ENCODE measurements around the gene KDM2B.
A peak's percentile ranks its signal among the peaks of the same experiment; 100 is the strongest.
"Not testable (repeated sequence)": the region's sequence is repeated elsewhere in the genome, so short reads cannot be mapped to it uniquely, and the experiment has no call there.

The KDM2B gene

GRCh38 chr12:121503395-121503794 lies 77.4 kb downstream of the KDM2B start:
- DNase-seq = no peak

DNA sequence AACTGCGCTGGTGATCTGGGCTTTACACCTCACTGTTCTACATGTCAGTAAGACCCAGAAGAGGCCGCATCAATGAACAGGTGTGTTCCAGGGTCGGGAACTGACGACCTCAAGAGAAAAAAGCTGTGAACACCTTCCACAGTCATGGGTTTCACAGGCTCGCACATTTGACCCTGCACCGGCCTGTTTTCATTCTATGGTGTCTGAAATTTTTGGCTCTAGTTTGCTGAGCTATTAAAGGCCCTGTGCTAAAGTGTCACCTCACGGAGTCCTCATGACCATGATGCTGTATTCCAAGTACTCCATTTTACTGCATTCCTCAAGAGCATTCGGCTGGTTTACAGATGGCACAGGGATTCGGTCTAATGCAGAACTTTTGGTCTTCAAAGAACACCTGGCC lies 78.9 kb downstream of the KDM2B start:
- DNase-seq = no peak

- DNase-seq = peak in 11 of 14 donors; percentile 10 to 73 (median 46)
These were observed 80.7 kb downstream of the KDM2B start for GRCh38 chr12:121499929-121500793.

GRCh38 chr12:121495746-121496145 lies 85.1 kb downstream of the KDM2B start:
- DNase-seq = peak in 4 of 14 donors; percentile 2 to 28 (median 12)

- DNase-seq = peak in 2 of 14 donors; percentile 9 to 13
These were observed 86.6 kb downstream of the KDM2B start for GRCh38 chr12:121494093-121494787.

DNA sequence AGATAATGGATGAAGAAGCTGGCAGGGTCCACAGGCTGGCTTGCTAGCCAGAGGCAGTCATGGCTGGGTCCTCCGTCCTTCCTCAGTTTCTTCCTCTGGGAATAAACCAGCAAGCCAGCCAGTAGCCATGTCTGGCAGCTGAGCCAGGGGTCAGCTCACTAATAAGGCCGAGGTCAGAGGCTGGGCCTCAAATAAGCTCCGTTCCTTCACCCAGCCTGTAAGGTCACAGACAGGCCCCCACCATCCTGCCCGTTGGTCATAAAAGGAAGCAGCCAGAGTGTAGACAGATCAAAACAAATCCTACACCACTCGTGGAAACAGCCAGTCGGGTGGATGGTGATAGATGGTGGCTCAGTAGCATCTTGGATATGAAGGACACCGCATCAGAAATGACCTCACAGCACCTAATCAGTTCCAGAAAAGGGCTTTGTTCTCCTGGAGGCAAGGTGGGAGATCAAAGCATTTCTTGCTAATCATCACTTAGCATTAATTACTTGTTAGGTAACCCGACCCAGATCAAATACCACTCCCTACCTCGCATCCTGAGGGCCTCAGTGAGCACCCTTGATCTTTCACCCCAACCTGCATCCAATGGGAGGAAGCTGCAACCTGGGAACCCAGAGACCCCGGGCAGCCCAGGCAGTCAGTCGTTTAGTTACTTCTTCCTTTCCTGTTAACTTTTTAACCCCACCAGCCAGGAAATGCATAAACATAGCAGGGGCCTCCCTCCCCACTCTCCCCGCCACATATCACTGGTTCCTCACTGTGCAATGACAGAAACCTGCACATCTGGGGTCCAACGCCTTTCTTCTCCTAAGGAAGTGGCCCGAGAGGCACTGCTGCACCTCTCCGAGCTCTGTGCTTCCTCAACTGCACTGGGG lies 90.2 kb downstream of the KDM2B start:
- DNase-seq = no peak

- DNase-seq = no peak
These were observed 90.9 kb downstream of the KDM2B start for GRCh38 chr12:121489874-121490273.

DNA sequence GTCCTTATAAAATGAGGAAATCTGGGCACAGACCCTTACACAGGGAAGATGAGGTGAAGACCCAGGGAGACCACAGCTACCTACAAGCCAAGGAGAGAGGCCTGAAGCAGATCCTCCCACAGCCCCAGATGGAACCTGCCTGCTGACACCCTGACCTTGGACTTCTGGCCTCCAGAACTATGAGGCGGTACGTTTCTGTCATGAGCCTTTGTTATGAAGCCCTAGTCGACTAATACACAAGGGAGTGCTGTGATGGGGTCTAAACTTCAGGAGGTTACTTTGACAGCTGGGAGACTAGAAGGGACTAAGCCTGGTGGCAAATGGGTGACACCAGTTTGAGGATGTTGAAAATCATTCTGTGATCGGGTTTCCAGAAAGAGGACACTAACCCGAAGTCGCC lies 95.9 kb downstream of the KDM2B start:
- DNase-seq = no peak

GRCh38 chr12:121484564-121484963 lies 96.3 kb downstream of the KDM2B start:
- not testable (repeated sequence) for DNase-seq

GRCh38 chr12:121483949-121484348 lies 96.9 kb downstream of the KDM2B start:
- DNase-seq = no peak

GRCh38 chr12:121476477-121476876 lies 104.3 kb downstream of the KDM2B start:
- no peak for DNase-seq

DNA sequence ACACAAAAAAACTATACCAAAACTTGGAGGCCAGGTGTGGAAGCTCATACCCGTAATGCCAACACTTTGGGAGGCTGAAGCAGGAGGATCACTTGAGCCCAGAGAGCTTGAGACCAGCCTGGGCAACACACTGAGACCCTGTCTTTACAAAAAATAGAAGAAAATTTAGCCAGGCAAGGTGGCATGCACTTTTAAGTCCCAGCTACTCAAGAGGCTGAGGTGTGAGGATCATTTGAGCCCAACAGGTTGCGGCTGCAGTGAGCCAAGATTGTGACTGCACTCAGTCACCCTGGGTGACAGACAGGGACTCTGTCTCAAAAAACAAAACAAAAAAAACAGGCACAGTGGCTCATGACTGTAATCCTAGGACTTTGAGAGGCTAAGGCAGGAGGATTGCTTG lies 105.5 kb downstream of the KDM2B start:
- DNase-seq = no peak

GRCh38 chr12:121472150-121472905 lies 108.5 kb downstream of the KDM2B start:
- DNase-seq = no peak

- DNase-seq = no peak
These were observed 110.1 kb downstream of the KDM2B start for GRCh38 chr12:121470751-121471150.

- DNase-seq = peak in 1 of 14 donors; percentile 76
These were observed 112.4 kb downstream of the KDM2B start for GRCh38 chr12:121468499-121468801.

- peak in 2 of 14 donors; percentile 34 to 65 for DNase-seq
These were observed 113.0 kb downstream of the KDM2B start for GRCh38 chr12:121467638-121468498.

- peak; percentile 8 to 91 (median 73) for DNase-seq
These were observed 113.8 kb downstream of the KDM2B start for GRCh38 chr12:121466794-121467637.

GRCh38 chr12:121465921-121466793 lies 114.7 kb downstream of the KDM2B start:
- peak in 3 of 14 donors; percentile 15 to 33 (median 17) for DNase-seq

DNA sequence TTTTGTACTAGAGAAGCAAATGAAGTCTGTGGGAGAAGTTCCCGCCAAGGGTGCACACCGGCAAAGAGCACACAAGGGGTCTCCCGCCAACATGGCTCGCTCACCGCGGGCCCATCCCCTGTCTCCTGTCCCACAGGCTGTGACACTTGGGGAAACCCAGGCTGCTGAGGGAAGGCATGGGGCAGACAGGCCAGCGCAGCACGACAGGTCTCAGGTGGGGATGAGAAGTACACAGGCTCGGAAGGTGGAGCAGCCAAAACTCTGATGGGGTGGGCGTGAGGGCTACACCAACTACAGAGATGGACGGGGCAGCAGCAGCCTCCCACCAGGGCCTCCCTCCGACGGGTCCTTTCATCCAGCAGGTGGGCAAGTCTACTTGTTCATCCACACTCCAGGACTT lies 116.5 kb downstream of the KDM2B start:
- DNase-seq = no peak

All from C1 segment of cervical spinal cord (tissue), 14 donors.